Body of pancreas (tissue), 4 donors: ENCODE results near the gene IQSEC1.

Experiments
- CTCF ChIP-seq, 7 experiments: fragments of 450-650 bp in 4 of 7; fragments of 200-600 bp in 3 of 7; sonication (generic) in 3 of 7; IDR thresholded peaks; one replicate each; pipeline ENCODE4 v1.5.1; 2016 to 2019; ENCODE audit warnings: antibody characterized with exemption in 7 of 7
- POLR2A ChIP-seq, 3 donors: fragments of 450-650 bp; IDR thresholded peaks; one replicate each; pipeline ENCODE4 v1.6.1; 2016; ENCODE audit warnings: antibody characterized with exemption in 3 of 3, mild to moderate bottlenecking in 2 of 3

DNA sequence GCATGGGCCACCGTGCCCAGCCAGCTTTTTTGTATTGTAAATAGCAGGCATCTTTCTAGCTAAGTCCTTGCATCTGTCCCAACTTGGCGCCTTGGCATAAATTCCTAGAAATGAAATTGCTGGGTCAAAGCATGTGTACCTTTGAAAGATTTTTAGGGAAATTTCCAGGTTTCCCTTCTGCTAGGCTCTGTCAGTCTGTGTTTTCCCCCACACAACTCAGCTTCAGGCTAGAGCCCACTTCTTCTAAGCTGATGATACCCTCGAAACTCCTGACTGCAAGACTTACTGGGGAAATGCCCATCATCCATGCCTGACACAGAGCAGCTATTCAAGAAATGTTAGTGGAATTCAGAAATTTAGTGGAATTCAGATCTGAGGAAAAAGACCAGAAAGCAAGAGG is 221.0 kb downstream of the IQSEC1 start:
- TF ChIP-seq CTCF (IDR thresholded peaks at IDR 0.05) (no peak), POLR2A (IDR thresholded peaks at IDR 0.05) (no peak)
